AG10803 (cell line): ENCODE data around the gene ZNF98.

Source experiments
- DNase-seq: peaks from one replicate; pipeline ENCODE4 v3.0.0; 2010; ENCODE audit warnings: low read depth
- H3K4me3 ChIP-seq: 2 replicates; pipeline ENCODE4 v1.5.1; 2011; ENCODE audit warnings: mild to moderate bottlenecking, low read length, control low read depth
- CTCF ChIP-seq: conservative IDR thresholded peaks from 2 replicates; pipeline ENCODE4 v1.5.1; 2011; ENCODE audit warnings: mild to moderate bottlenecking, low read length, control low read depth, inconsistent platforms

Gene ZNF98

GRCh38 chr19:22422211-22422610 is at the start of gene ZNF98:
ZNF98 (minus strand) TSS chr19:22422346; CDS start chr19:22422224, 122 bp downstream.
- H3K4me3 ChIP-seq, result no peak within 1 kb of the TSS
- DNase-seq, result no peak
- TF ChIP-seq CTCF, result no peak

GRCh38 chr19:22446605-22447004 is 24.5 kb upstream of the ZNF98 start:
- H3K4me3 ChIP-seq, result no peak overlapping the region
- DNase-seq, result no peak
- TF ChIP-seq CTCF, result no peak

GRCh38 chr19:22438011-22438410 is 15.9 kb upstream of the ZNF98 start:
- no peak for TF ChIP-seq CTCF
- H3K4me3 ChIP-seq, result no peak overlapping the region
- DNase-seq, result no peak

GRCh38 chr19:22427960-22428913 is 6.1 kb upstream of the ZNF98 start:
- no peak for DNase-seq
- H3K4me3 ChIP-seq, result no peak overlapping the region
- no peak for TF ChIP-seq CTCF

GRCh38 chr19:22427547-22427946 is 5.4 kb upstream of the ZNF98 start:
- no peak overlapping the region for H3K4me3 ChIP-seq
- DNase-seq, result no peak
- no peak for TF ChIP-seq CTCF

- H3K4me3 ChIP-seq, result no peak overlapping the region
- no peak for DNase-seq
- no peak for TF ChIP-seq CTCF
These were observed 4.8 kb upstream of the ZNF98 start for GRCh38 chr19:22426901-22427300.

- H3K4me3 ChIP-seq, result no peak overlapping the region
- no peak for DNase-seq
- no peak for TF ChIP-seq CTCF
These were observed 349 bp downstream of the ZNF98 start for GRCh38 chr19:22421797-22422196.
